ENCODE results near the gene SOS1. TPM values are rescaled to one million over a fixed set of nuclear protein-coding genes. Genes with fewer than 3 reads are reported as not detected.

The SOS1 gene
- total RNA-seq, 4 donors from 2014 or later, result 48.6 to 64.2 (median 58.6) TPM

DNA sequence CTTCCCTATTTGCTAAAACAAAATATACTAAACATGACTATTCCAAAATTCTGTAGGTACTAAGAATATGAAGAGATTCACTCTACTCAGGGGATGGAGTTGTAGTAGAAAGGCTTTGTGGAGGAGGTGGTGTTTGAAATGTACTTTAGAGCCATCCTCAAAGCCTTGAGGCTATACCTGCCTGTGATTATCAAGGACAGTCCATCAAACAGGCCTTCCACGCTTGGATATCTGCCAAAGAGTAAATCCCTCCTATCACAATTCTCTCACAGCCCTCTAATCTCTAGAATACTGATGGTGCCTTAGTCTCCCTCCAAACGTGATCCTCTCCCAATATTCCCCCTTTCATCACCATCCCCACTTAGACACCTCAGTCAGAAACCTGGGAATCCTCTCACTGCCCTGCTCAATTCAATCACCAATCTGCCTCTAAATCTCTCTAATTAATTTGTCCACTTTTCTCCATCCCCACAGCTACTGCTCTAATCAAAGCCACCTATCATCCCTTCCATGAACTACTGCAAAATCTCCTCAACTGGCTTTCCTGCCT, 13.1 kb downstream of the SOS1 start:
- Histone ChIP-seq H3K27me3 (no peaks in the 10 kb centered on the region), H3K36me3 (peaks cover 0 to 12% of the 10 kb centered on the region in 2 donors), H3K27ac (no peak overlapping the region), H3K4me3 (no peak overlapping the region), H3K4me1 (peaks cover 0 to 68% (median 3%) of the 10 kb centered on the region in 3 donors), H3K9me3 (no peaks in the 10 kb centered on the region)
- ATAC-seq, result no peak
- no peak for TF ChIP-seq POLR2A (IDR thresholded peaks at IDR 0.05)
- no peak for TF ChIP-seq EP300 (IDR thresholded peaks at IDR 0.05)
- TF ChIP-seq POLR2AphosphoS5 (IDR thresholded peaks at IDR 0.05), result no peak
- TF ChIP-seq, protein P1, sequence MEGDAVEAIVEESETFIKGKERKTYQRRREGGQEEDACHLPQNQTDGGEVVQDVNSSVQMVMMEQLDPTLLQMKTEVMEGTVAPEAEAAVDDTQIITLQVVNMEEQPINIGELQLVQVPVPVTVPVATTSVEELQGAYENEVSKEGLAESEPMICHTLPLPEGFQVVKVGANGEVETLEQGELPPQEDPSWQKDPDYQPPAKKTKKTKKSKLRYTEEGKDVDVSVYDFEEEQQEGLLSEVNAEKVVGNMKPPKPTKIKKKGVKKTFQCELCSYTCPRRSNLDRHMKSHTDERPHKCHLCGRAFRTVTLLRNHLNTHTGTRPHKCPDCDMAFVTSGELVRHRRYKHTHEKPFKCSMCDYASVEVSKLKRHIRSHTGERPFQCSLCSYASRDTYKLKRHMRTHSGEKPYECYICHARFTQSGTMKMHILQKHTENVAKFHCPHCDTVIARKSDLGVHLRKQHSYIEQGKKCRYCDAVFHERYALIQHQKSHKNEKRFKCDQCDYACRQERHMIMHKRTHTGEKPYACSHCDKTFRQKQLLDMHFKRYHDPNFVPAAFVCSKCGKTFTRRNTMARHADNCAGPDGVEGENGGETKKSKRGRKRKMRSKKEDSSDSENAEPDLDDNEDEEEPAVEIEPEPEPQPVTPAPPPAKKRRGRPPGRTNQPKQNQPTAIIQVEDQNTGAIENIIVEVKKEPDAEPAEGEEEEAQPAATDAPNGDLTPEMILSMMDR (IDR thresholded peaks at IDR 0.05), result no peak
- WGBS, 2 donors (ENCODE audit: low coverage in 1 of 2), result 28 to 40% methylated on average over 1 to 2 of the region's 2 CpGs

DNA sequence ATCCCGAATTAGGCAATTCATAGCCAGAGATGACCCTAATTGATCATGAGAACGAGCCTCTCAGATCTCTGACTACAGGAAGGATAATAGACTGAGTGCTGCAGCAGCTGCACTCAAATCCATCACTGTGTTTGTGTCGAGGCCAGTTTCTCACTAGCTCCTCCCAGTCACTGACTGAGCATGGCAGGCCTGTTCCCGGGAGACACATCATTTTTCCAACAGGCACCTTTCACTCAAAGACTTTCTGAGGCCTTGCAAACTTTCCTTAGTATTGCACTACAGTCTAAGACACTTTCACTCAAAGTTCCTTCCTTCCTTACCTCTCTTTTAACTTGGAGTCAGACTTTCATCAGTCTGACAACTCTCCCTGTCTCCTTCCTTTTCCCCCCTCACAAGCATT, 13.7 kb downstream of the SOS1 start:
- TF ChIP-seq POLR2AphosphoS5 (IDR thresholded peaks at IDR 0.05) (no peak), POLR2A (IDR thresholded peaks at IDR 0.05) (no peak), EP300 (IDR thresholded peaks at IDR 0.05) (no peak)
- TF ChIP-seq, protein P1 (IDR thresholded peaks at IDR 0.05), result no peak
- H3K27me3 ChIP-seq, result no peaks in the 10 kb centered on the region
- peaks cover 0 to 5% of the 10 kb centered on the region in 2 donors for H3K36me3 ChIP-seq
- no peak overlapping the region for H3K27ac ChIP-seq
- ATAC-seq, result no peak
- H3K9me3 ChIP-seq, result no peaks in the 10 kb centered on the region
- peaks cover 0 to 62% (median 3%) of the 10 kb centered on the region in 3 donors for H3K4me1 ChIP-seq
- no peak overlapping the region for H3K4me3 ChIP-seq
- WGBS, 2 donors (ENCODE audit: low coverage in 1 of 2), result 0 to 21% methylated on average over 2 to 4 of the region's 4 CpGs

DNA sequence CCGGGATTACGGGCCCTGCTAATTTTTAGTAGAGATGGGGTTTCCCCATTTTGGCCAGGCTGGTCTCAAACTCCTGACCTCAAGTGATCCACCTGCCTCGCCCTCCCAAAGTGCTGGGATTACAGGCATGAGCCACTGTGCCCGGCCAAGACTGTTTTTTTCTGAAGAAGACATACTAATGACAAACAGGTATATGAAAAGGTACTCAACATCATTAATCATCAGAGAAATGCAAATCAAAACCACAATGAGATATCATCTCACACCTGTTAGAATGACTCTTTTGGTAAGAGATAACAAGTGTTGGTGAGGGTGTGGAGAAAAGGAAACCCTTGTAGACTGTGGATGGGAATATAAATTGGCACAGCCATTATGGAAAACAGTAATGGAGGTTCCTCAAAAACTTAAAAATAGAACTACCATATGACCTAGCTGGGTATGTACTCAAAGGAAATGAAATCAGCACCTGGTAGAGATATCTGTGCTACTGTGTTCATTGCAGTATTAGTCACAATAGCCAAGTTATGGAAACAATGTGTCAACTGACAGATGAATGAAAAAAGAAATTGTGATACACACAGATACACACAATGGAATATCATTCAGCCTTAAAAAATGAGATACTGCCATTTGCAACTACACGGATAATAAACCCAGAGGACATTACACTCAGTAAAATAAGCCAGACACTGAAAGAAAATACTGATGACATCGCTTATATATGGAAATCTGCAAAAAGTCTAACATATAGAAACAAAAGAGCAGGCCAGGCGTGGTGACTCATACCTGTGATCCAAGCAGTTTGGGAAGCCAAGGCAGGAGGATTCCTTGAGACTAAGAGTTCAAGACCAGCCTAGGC, 20.8 kb downstream of the SOS1 start:
- Histone ChIP-seq H3K4me3 (no peak overlapping the region), H3K9me3 (no peaks in the 10 kb centered on the region), H3K4me1 (peaks cover 0 to 41% (median 2%) of the 10 kb centered on the region in 3 donors), H3K27me3 (no peaks in the 10 kb centered on the region), H3K27ac (no peak overlapping the region), H3K36me3 (no peaks in the 10 kb centered on the region)
- WGBS, 2 donors (ENCODE audit: low coverage in 1 of 2), result 88 to 97% methylated on average over 3 to 4 of the region's 7 CpGs
- ATAC-seq, result no peak
- no peak for TF ChIP-seq POLR2A (IDR thresholded peaks at IDR 0.05)
- no peak for TF ChIP-seq POLR2AphosphoS5 (IDR thresholded peaks at IDR 0.05)
- no peak for TF ChIP-seq EP300 (IDR thresholded peaks at IDR 0.05)
- TF ChIP-seq, protein P1 (IDR thresholded peaks at IDR 0.05), result no peak

DNA sequence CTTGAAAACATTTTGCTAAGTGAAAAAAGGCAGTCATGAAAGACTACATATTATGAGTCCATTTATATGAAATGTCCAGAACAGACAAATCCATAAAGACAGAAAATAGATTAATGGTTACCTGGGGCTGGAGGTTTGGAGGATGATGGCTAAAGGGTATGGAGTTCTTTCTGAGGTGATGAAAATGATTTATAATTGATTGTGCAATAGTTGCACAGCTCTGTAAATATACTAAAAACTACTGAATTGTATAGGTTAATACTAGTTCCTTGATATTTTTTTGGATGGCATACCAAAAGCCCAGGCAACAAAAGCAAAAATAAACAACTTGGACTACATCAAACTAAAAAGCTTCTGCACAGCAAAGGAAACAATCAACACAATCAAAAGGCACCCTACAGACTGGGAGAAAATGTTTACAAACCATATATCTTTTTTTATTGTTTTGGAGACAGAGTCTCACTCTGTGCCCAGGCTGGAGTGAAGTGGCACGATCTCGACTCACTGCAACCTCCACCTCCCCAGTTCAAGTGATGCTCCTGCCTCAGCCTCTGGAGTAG, 21.5 kb downstream of the SOS1 start:
- Histone ChIP-seq H3K36me3 (no peaks in the 10 kb centered on the region), H3K27me3 (no peaks in the 10 kb centered on the region), H3K4me1 (peaks cover 0 to 45% (median 6%) of the 10 kb centered on the region in 3 donors), H3K27ac (no peak overlapping the region), H3K9me3 (no peaks in the 10 kb centered on the region), H3K4me3 (no peak overlapping the region)
- ATAC-seq, result no peak
- 94 to 95% methylated on average over 2 of the region's 2 CpGs for WGBS, 2 donors (ENCODE audit: low coverage in 1 of 2)
- no peak for TF ChIP-seq POLR2A (IDR thresholded peaks at IDR 0.05)
- no peak for TF ChIP-seq POLR2AphosphoS5 (IDR thresholded peaks at IDR 0.05)
- TF ChIP-seq, protein P1 (IDR thresholded peaks at IDR 0.05), result no peak
- no peak for TF ChIP-seq EP300 (IDR thresholded peaks at IDR 0.05)

All from gastroesophageal sphincter (tissue), 4 donors.